SK-N-MC (cell line): Measurements from ENCODE around the gene RNF223.
"Not testable (repeated sequence)": the region's sequence is repeated elsewhere in the genome, so short reads cannot be mapped to it uniquely, and the experiment has no call there.

Experiments used
- DNase-seq: peaks from one replicate; pipeline ENCODE4 v3.0.0-alpha.2; 2011; ENCODE audit warnings: low read depth, low spot score
- H3K27ac ChIP-seq: fragments of 200-600 bp; sonication (generic); 2 replicates; pipeline ENCODE4 v1.5.1; 2016; ENCODE audit warnings: mixed run types
- H3K36me3 ChIP-seq: fragments of 200-600 bp; sonication (generic); 2 replicates; pipeline ENCODE4 v1.6.1; 2017; ENCODE audit warnings: antibody characterized with exemption, low read length, mixed read lengths; ENCODE audit not compliant: insufficient read depth
- H3K4me3 ChIP-seq: fragments of 200-600 bp; sonication (generic); 2 replicates; pipeline ENCODE4 v1.5.1; 2016
- H3K9ac ChIP-seq: fragments of 200-600 bp; sonication (generic); 2 replicates; pipeline ENCODE4 v1.8.0; 2017; ENCODE audit warnings: mixed run types, mixed read lengths; ENCODE audit not compliant: insufficient read length
- H3K9me3 ChIP-seq: fragments of 200-600 bp; sonication (generic); 2 replicates; pipeline ENCODE4 v1.6.1; 2017; ENCODE audit warnings: low read depth, mild to moderate bottlenecking, antibody characterized with exemption, low read length, moderate library complexity, mixed read lengths
- EZH2 ChIP-seq: fragments of 200-600 bp; sonication (generic); IDR thresholded peaks from one replicate; pipeline ENCODE4 v1.6.1; 2017; ENCODE audit warnings: antibody characterized with exemption
- FOXP2 ChIP-seq: optimal IDR thresholded peaks from 2 replicates; pipeline ENCODE3; 2011; ENCODE audit warnings: mild to moderate bottlenecking, moderate library complexity; ENCODE audit not compliant: insufficient read depth; ENCODE audit errors: extremely low read length, control extremely low read depth
- POLR2AphosphoS5 ChIP-seq: IDR thresholded peaks from 2 replicates; pipeline ENCODE4 v1.6.1; 2012; ENCODE audit warnings: mild to moderate bottlenecking, low read depth, low read length, borderline replicate concordance

RNF223 gene

GRCh38 chr1:1111516-1112236 is 37.6 kb upstream of the RNF223 start:
- Histone ChIP-seq H3K9ac (no peak overlapping the region), H3K4me3 (no peak overlapping the region), H3K36me3 (peaks cover 11% of the 10 kb centered on the region), H3K9me3 (no peaks in the 10 kb centered on the region), H3K27ac (no peak overlapping the region)
- TF ChIP-seq POLR2AphosphoS5 (no peak), FOXP2 (no peak), EZH2 (no peak)
- no peak for DNase-seq

DNA sequence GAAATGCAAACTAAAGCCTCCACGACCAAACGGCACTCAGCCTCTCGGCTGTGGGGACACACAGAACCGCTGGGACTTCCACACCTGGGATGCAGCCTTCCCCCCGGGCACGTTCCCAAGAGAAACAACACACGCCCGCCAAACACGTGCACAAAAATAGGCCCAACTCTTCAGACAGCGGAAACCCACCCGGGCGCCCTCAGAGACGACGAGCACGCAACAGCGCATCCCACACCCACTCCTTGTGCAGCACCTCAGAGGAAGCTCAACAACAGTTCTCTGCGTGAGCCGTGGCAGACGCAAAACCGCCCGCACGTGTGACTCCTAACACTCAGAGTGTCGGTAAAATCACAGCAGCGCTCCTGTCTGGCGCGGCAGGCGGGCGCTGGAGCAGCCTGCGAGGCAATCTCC is 36.5 kb upstream of the RNF223 start:
- peaks cover 11% of the 10 kb centered on the region for H3K36me3 ChIP-seq
- no peak overlapping the region for H3K27ac ChIP-seq
- no peaks in the 10 kb centered on the region for H3K9me3 ChIP-seq
- no peak overlapping the region for H3K4me3 ChIP-seq
- TF ChIP-seq POLR2AphosphoS5 (no peak), FOXP2 (no peak), EZH2 (no peak)
- H3K9ac ChIP-seq, result no peak overlapping the region
- DNase-seq, result no peak

DNA sequence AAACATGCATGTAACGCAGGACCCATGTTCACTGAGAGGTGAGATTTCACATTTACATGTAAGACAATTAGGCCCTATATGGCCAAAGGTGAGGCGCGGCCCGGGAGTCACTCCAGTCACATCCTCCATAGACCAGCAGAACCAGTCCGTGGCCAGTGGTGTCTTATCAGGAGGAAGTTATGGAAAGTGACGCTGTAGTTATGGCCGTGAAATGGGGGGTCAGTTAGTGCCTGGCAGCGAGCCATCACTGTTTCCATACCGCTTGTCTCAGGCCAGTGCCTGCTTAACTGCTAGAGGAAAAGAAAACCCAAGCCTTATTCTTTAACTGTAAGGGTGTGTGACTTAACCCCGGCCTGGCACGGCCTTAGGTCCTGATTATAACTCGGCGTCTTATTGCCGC is 35.6 kb upstream of the RNF223 start:
- no peak overlapping the region for H3K4me3 ChIP-seq
- H3K9me3 ChIP-seq, result no peaks in the 10 kb centered on the region
- TF ChIP-seq EZH2, result no peak
- H3K27ac ChIP-seq, result no peak overlapping the region
- H3K9ac ChIP-seq, result no peak overlapping the region
- H3K36me3 ChIP-seq, result peaks cover 11% of the 10 kb centered on the region
- no peak for DNase-seq

DNA sequence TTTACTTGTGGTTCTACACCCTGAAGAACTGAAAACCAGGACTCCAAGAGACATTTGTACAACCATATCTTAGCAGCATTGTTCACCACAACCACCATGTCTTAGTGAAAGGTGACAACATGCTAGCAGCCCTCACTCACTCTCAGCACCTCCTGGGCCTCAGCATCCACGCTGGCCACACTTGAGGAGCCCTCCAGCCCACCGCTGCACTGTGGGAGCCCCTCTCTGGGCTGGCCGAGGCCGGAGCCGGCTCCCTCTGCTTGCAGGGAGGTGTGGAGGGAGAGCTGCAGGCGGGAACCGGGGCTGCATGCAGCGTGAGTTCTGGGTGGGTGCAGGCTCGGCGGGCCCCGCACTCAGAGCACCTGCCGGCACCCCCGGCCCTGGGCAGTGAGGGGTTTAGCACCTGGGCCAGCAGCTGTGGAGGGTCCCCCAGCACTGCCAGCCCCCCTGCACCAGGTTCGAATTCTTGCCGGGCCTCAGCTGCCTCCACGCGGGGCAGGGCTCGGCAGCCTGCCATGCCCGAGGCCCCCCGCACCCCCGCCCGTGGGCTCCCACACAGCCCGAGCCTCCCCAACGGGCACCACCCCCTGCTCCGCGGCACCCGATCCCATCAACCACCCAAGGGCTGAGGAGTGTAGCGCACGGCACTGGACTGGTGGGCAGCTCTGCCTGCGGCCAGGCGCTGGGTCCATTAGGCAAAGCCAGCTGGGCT is 32.6 kb upstream of the RNF223 start:
- H3K27ac ChIP-seq, result no peak overlapping the region
- H3K9me3 ChIP-seq, result no peaks in the 10 kb centered on the region
- peaks cover 2% of the 10 kb centered on the region; the same call in 1 of the 2 replicates for H3K36me3 ChIP-seq
- H3K4me3 ChIP-seq, result no peak overlapping the region
- no peak for DNase-seq
- TF ChIP-seq POLR2AphosphoS5 (no peak), FOXP2 (no peak), EZH2 (no peak)
- no peak overlapping the region for H3K9ac ChIP-seq

- H3K9ac ChIP-seq, DNase-seq, H3K27ac ChIP-seq, H3K4me3 ChIP-seq, H3K36me3 ChIP-seq, H3K9me3 ChIP-seq: not testable (repeated sequence)
Observed at GRCh38 chr1:1104152-1104551, 30.0 kb upstream of the RNF223 start.

DNA sequence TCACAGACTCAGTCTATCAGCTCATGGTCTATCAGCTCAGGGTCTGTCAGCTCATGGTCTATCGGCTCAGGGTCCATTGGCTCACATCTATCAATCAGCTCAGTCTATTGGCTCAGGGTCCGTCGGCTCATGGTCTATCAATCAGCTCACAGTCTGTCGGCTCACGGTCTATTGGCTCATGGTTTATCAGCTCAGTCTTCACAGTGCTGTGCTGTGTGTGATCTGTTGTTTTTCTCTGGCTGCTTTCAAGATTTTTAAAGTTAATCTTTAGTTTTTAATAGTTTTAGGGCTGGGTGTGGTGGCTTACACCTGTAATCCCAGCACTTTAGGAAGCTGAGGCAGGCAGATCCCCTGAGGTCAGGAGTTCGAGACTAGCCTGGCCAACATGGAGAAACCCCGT is 27.4 kb upstream of the RNF223 start:
- TF ChIP-seq FOXP2, result no peak
- no peak for TF ChIP-seq EZH2
- TF ChIP-seq POLR2AphosphoS5, result no peak
- no peak overlapping the region for H3K27ac ChIP-seq
- H3K9ac ChIP-seq, result no peak overlapping the region
- H3K36me3 ChIP-seq, result 0 out of 2 replicates have a peak, but pooled peaks cover 2% of the 10 kb centered on the region
- no peak for DNase-seq
- no peak overlapping the region for H3K4me3 ChIP-seq
- no peaks in the 10 kb centered on the region for H3K9me3 ChIP-seq

DNA sequence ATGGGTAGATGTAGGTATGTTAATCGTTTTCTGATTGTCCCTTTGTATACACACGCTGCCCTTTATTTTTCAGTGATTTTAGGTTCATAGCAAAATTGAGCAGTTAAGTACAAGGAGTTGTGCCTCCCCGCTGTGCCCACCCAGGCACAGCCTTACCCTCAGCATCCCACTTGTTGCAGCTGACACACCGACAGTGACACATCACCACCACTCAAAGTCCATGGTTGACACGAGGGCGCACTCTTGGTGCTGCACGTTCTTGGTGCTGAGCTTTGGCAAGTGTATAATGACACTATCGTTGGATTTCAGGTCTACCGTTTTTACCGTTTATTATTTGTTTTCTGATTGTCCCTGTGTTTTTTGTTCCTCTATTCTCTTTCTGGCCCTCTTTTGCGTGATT is 26.2 kb upstream of the RNF223 start:
- H3K9me3 ChIP-seq, result no peaks in the 10 kb centered on the region
- H3K27ac ChIP-seq, result no peak overlapping the region
- TF ChIP-seq EZH2 (no peak), POLR2AphosphoS5 (no peak), FOXP2 (no peak)
- H3K36me3 ChIP-seq, result 0 out of 2 replicates have a peak, but pooled peaks cover 2% of the 10 kb centered on the region
- DNase-seq, result no peak
- H3K9ac ChIP-seq, result no peak overlapping the region
- no peak overlapping the region for H3K4me3 ChIP-seq

DNA sequence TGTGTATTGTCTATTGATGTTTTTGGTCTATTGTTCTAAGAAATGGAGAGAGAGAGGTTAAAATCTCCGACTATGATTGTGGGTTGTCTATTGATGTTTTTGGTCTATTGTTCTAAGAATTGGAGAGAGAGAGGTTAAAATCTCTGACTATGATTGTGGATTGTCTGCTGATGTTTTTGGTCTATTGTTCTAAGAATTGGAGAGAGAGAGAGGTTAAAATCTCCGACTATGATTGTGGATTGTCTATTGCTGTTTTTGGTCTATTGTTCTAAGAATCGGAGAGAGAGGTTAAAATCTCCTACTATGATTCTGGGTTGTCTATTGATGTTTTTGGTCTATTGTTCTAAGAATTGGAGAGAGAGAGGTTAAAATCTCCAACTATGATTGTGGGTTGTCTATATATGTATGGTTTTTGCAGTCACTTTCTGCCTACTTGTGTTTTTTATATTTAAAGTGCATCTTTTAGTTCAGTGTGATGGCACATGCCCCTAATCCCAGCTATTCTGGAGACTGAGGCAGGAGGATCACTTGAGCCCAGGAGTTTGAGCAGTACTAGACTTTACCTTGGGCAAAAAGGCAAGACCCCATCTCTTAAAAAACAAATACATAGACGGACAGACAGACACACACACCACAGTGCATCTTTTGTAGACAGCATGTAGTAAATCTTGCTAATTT is 25.5 kb upstream of the RNF223 start:
- Histone ChIP-seq H3K36me3 (0 out of 2 replicates have a peak, but pooled peaks cover 2% of the 10 kb centered on the region), H3K9me3 (no peaks in the 10 kb centered on the region), H3K27ac (no peak overlapping the region), H3K9ac (no peak overlapping the region), H3K4me3 (no peak overlapping the region)
- TF ChIP-seq POLR2AphosphoS5, result no peak
- TF ChIP-seq FOXP2, result no peak
- TF ChIP-seq EZH2, result no peak
- no peak for DNase-seq
